ENCODE data around the gene ATCAY.

ATCAY gene

GRCh38 chr19:3975637-3976087, 95.2 kb downstream of the ATCAY start:
- peak; percentile 23 for DNase-seq

DNA sequence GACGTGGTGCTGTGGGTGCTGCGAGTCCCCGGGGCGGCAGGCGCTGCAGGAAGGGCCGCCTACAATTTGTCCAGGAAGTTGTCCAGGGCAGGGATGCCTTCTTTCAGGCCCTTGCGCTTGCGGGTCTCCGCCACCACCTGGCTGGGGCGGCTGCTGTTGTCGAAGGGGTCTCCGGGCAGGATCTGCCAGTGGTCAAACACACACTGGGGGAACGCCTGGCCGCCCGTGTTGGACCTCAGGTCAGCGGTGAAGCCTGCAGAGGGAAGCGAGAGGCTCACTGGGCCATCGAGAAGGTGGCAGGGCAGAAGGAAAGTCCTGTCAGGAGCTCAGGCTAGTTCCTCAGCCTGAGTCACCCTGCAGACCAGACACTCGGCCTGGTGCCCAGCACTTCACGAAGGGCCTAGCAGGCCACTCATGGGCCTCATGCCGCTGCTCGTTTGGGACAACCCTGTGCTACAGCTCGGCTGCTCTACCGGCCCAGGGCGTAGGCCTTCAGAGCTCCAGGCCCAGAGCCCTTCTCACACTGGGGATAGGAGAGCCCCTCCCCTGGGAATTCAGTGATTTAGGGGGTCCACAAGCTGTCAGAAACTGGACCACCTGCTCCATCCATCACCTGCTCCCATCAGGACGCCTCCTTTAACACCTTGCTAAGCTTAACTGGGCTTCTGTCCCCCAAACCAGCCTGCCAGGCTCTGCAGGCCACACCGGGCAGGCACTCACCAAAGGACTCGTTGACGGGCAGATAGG, 96.2 kb downstream of the ATCAY start:
- peak; percentile 18 for DNase-seq

Measured in CD4-positive, alpha-beta T cell treated with Interleukin-12 subunit alpha and Interleukin-12 subunit beta, for 1 hour (primary cell).